ENCODE results near the gene CCDC142. TPM values are rescaled to one million over a fixed set of nuclear protein-coding genes. Genes with fewer than 3 reads are reported as not detected.

CCDC142 gene, protein sequence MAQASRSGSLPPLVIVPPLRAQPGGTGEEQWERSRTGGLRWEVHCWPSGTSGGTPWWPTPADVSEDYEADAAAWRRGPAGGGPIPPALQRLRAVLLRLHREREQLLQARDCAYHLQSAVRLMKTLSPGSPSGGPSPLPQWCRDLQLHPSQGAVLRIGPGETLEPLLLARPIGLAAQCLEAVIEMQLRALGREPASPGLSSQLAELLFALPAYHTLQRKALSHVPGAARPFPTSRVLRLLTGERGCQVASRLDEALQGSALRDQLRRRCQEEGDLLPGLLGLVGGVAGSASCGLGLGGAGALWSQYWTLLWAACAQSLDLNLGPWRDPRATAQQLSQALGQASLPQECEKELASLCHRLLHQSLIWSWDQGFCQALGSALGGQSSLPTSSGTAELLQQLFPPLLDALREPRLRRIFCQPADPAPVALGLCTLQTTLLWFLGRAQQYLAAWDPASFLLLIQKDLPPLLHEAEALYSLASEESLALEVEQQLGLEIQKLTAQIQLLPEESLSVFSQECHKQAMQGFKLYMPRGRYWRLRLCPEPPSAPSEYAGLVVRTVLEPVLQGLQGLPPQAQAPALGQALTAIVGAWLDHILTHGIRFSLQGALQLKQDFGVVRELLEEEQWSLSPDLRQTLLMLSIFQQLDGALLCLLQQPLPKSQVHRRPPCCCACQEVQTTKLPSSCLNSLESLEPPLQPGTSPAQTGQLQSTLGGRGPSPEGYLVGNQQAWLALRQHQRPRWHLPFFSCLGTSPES
- total RNA-seq, result 10 to 100 TPM; 17.8 to 25.5 TPM
- polyA plus RNA-seq, result 1 to 10 TPM; 5.5 to 8.2 TPM
- long read RNA-seq, donor 1, result 0 reads
- long read RNA-seq, donor 2, result 0 reads
- long read RNA-seq, donor 3, result 0 reads
- long read RNA-seq, donor 4, partial matches to known transcripts, result 0 of 1 reads
- long read RNA-seq, donor 4, other reads (novel, unspliced or antisense), result 0 of 1 reads
- long read RNA-seq, donor 5, result 0 reads

DNA sequence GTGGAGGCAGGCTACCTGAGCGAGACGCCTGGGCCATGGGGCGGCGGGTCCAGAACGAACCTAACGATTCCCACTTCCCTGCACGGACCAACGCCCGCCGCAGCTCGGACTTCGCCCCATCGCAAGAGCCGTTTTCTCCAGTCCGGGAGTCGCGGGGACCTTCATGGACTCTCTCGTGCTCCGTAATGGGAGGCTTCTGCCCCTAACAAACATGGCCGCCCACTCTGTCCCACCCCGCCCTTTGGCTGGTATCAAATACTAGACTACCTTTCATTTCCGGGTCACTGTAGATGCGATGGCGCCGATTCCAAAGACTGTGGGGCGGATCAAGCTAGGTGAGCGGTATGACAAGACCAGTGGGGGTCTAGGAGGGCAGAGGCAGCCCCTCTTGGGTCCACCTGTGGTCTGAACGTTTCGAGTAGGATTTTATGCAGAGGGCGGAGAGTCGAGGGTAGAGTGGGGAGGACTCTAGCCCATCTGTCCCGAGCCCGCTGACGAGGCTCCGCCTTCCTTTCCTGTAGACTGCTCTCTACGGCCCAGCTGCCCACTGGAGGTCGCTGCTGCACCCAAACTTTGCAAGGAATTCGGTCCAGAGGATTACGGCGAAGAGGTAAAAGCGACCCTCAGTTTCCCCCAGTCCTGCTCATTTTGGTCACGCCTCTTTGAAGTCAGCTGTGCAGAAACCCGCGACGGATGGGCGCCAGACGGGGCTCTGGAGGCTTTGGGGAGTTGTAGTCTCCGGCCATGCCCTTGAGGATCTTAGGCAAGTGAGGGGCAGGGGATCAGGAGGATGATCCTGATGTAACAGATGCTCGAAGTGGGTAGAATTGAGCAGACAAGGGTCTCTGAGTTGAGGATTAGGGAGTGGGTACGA is at the start of gene CCDC142, which contains the start of gene TTC31:
CCDC142 (minus strand) TSS at position 198 of the 874 bp plus-strand sequence; CDS start at position 37, 161 bp downstream.
TTC31 (plus strand) TSS at position 281 of the 874 bp plus-strand sequence; CDS start at position 296, 15 bp downstream.
- DNase-seq (peak; percentile 96 to 98 (median 98)), ATAC-seq (ENCODE audit: insufficient read depth, low FRiP score) (peak; percentile 97)
- WGBS, 2 donors, result 0 to 1% methylated on average over 48 to 50 of the region's 50 CpGs
- Histone ChIP-seq H3K9ac (ENCODE audit: insufficient read depth in 1 of 2, low read length in 2 of 2) (peak within 1 kb of the TSS; percentile 68 to 89), H3K27me3 (ENCODE audit: control insufficient read depth in 3 of 3, insufficient read depth in 3 of 3, low read length in 2 of 3) (no peaks in the 10 kb centered on the region), H3K4me3 (peak within 1 kb of the TSS; percentile 86), H3K4me1 (ENCODE audit: control insufficient read depth in 5 of 5, insufficient read depth in 5 of 5, low read length in 5 of 5) (peaks cover 3 to 19% (median 8%) of the 10 kb centered on the region in 5 donors), H3K27ac (ENCODE audit: low read depth in 1 of 2, low read length in 1 of 2) (peak within 1 kb of the TSS; percentile 86 to 90), H3K36me3 (ENCODE audit: control insufficient read depth in 4 of 4, insufficient read depth in 4 of 4, low read length in 4 of 4) (peaks cover 0 to 28% (median 8%) of the 10 kb centered on the region in 4 donors), H3K9me3 (ENCODE audit: control insufficient read depth in 4 of 4, insufficient read depth in 3 of 4, low read length in 3 of 4) (no peaks in the 10 kb centered on the region)
- TF ChIP-seq, protein P1, sequence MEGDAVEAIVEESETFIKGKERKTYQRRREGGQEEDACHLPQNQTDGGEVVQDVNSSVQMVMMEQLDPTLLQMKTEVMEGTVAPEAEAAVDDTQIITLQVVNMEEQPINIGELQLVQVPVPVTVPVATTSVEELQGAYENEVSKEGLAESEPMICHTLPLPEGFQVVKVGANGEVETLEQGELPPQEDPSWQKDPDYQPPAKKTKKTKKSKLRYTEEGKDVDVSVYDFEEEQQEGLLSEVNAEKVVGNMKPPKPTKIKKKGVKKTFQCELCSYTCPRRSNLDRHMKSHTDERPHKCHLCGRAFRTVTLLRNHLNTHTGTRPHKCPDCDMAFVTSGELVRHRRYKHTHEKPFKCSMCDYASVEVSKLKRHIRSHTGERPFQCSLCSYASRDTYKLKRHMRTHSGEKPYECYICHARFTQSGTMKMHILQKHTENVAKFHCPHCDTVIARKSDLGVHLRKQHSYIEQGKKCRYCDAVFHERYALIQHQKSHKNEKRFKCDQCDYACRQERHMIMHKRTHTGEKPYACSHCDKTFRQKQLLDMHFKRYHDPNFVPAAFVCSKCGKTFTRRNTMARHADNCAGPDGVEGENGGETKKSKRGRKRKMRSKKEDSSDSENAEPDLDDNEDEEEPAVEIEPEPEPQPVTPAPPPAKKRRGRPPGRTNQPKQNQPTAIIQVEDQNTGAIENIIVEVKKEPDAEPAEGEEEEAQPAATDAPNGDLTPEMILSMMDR (IDR thresholded peaks at IDR 0.05; ENCODE audit: control extremely low read depth, extremely low read depth), result peak; percentile 88

DNA sequence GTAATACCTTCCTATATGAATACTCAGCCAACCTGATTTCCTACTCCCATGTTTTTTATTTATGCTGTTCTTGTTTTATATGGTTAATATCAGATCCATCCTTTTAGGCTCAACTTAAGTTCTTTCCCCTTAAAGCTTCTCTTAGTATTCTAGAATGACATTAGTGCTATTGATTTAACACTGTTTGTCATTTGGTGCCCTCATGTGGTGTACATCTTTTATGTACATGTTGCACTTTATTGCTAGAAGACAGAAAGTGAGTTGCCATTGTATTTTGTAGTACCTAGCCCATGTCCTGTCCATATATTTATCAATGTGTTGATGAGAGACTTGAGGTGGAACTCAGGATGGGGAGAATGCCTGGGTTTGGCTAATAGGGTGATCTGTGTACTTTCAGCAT is 49.4 kb upstream of the CCDC142 start:
- Histone ChIP-seq H3K9me3 (ENCODE audit: control insufficient read depth in 4 of 4, insufficient read depth in 3 of 4, low read length in 3 of 4) (no peaks in the 10 kb centered on the region), H3K4me1 (ENCODE audit: control insufficient read depth in 5 of 5, insufficient read depth in 5 of 5, low read length in 5 of 5) (peaks cover 8 to 23% (median 11%) of the 10 kb centered on the region in 5 donors), H3K4me3 (no peak overlapping the region), H3K27me3 (ENCODE audit: control insufficient read depth in 3 of 3, insufficient read depth in 3 of 3, low read length in 2 of 3) (no peaks in the 10 kb centered on the region), H3K27ac (ENCODE audit: low read depth in 1 of 2, low read length in 1 of 2) (no peak overlapping the region), H3K36me3 (ENCODE audit: control insufficient read depth in 4 of 4, insufficient read depth in 4 of 4, low read length in 4 of 4) (peaks cover 5 to 32% (median 20%) of the 10 kb centered on the region in 4 donors), H3K9ac (ENCODE audit: insufficient read depth in 1 of 2, low read length in 2 of 2) (no peak overlapping the region)
- peak in 2 of 3 donors; percentile 62 to 71 for DNase-seq
- no peak for ATAC-seq (ENCODE audit: insufficient read depth, low FRiP score)
- TF ChIP-seq, protein P1 (IDR thresholded peaks at IDR 0.05; ENCODE audit: control extremely low read depth, extremely low read depth), result peak; percentile 6

DNA sequence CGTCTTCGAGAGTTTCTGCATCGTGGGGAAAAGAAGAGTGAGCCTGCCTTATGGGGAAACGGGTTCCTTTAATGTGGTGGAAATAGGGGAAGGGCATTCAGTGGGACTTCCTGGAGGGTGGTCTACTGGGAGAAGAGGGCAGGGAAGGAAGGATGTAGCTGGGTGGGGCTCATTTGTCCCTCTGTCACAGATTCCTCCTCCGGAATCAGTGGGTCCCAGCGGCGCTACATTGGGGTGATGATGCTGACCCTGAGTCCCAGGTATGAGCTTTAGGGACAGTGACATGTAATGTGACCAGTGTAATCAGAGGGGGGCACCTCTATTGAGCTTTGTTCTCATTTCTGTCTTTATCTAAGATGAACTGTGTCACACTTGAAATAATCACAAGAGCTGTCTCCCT is 48.9 kb upstream of the CCDC142 start:
- 72 to 83% methylated on average over 7 of the region's 7 CpGs for WGBS, 2 donors
- TF ChIP-seq, protein P1 (IDR thresholded peaks at IDR 0.05; ENCODE audit: control extremely low read depth, extremely low read depth), result no peak
- peaks cover 10 to 37% (median 24%) of the 10 kb centered on the region in 4 donors for H3K36me3 ChIP-seq (ENCODE audit: control insufficient read depth in 4 of 4, insufficient read depth in 4 of 4, low read length in 4 of 4)
- no peaks in the 10 kb centered on the region for H3K27me3 ChIP-seq (ENCODE audit: control insufficient read depth in 3 of 3, insufficient read depth in 3 of 3, low read length in 2 of 3)
- H3K4me1 ChIP-seq (ENCODE audit: control insufficient read depth in 5 of 5, insufficient read depth in 5 of 5, low read length in 5 of 5), result peaks cover 8 to 23% (median 11%) of the 10 kb centered on the region in 5 donors
- DNase-seq (no peak), ATAC-seq (ENCODE audit: insufficient read depth, low FRiP score) (no peak)
- no peak overlapping the region for H3K27ac ChIP-seq (ENCODE audit: low read depth in 1 of 2, low read length in 1 of 2)
- H3K9me3 ChIP-seq (ENCODE audit: control insufficient read depth in 4 of 4, insufficient read depth in 3 of 4, low read length in 3 of 4), result no peaks in the 10 kb centered on the region
- H3K9ac ChIP-seq (ENCODE audit: insufficient read depth in 1 of 2, low read length in 2 of 2), result no peak overlapping the region
- no peak overlapping the region for H3K4me3 ChIP-seq

Data from lung (tissue), 16 donors.